ENCODE results near the gene STRIT1. TPM values are rescaled to one million over a fixed set of nuclear protein-coding genes. Genes with fewer than 3 reads are reported as not detected.

Gene STRIT1
- total and polyA plus RNA-seq, 2 of the 4 experiments (the other 2 are of a cell fraction), result not detected

DNA sequence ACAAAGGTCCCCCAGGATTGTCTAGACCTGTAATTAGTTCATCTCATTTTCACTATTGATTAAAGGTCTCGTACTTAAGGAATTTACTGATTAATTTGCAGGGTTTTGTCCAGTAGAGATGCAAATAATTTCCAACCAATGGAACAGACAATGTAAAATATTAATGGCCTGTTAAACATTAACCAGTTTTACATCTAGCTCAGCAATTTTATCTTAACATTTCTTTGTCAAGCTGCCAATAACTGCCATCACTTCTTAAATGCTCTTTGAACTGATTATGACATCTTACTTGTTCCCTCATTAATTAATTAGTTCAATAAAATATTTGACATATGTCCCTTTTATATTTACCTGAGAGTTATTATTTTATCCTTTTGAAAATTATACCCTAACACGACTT lies 9.4 kb upstream of the STRIT1 start:
- no peak overlapping the region for H2BK20ac ChIP-seq (ENCODE audit: low read depth, low read length)
- DNase-seq, result no peak

More for the DNA sequence above, 9.4 kb upstream of the STRIT1 start:
- H3K4me1 ChIP-seq (ENCODE audit: control insufficient read depth, insufficient read depth, low read length), result no peaks in the 10 kb centered on the region; the same call in 1 of the 2 replicates
- no peaks in the 10 kb centered on the region for H3K9me1 ChIP-seq (ENCODE audit: insufficient read depth, low read length)
- H3K27me3 ChIP-seq (ENCODE audit: control insufficient read depth, insufficient read depth, low read length), result no peaks in the 10 kb centered on the region
- H2BK5ac ChIP-seq (ENCODE audit: low read depth, low read length, poor library complexity, severe bottlenecking), result no peak overlapping the region
- no CpG with 5 or more reads among the region's 2 CpGs for WGBS, 2 experiments (ENCODE audit: extremely low coverage in 2 of 2, insufficient read length in 1 of 2)
- dilution Hi-C loops (cut with HindIII; ENCODE audit: low sequenced_read_pairs, unreplicated experiment) (no loop called here), intact Hi-C loops (cut with micrococcal nuclease) (loop anchor here (5.0 kb wide), 1 partner anchor 226 kb away; no protein-coding TSS in a partner anchor), in situ Hi-C loops (cut with MboI; ENCODE audit: low sequenced_read_pairs) (no loop called here)
- H2AK9ac ChIP-seq (replicated peaks; ENCODE audit: low read depth, low read length, poor library complexity), result no peak overlapping the region
- H2BK120ac ChIP-seq (ENCODE audit: low read depth, low read length), result no peak overlapping the region
- no peak overlapping the region for H3K4me2 ChIP-seq (ENCODE audit: low read depth, low read length)
- no peak overlapping the region for H3K4ac ChIP-seq (ENCODE audit: low read depth, low read length)
- no peak overlapping the region for H3K56ac ChIP-seq (ENCODE audit: extremely low read depth, insufficient read depth, low read length)
- H3K79me1 ChIP-seq (ENCODE audit: low read depth in 1 of 2, low read length in 2 of 2), result no peaks in the 10 kb centered on the region
- no peak overlapping the region for H3K27ac ChIP-seq (ENCODE audit: insufficient read depth, low read length)
- no peak overlapping the region for H3K14ac ChIP-seq (replicated peaks; ENCODE audit: low read depth, low read length)
- CTCF ChIA-PET, result no interaction called here
- TF ChIP-seq RCOR1 (IDR thresholded peaks at IDR 0.05; ENCODE audit: insufficient replicate concordance, low read length) (no peak), CHD1 (IDR thresholded peaks at IDR 0.05; ENCODE audit: low read depth, low read length) (no peak)
- no peak overlapping the region for H3K18ac ChIP-seq (ENCODE audit: low read depth, low read length)
- H3K4me3 ChIP-seq (ENCODE audit: insufficient read depth, low read depth, low read length), result no peak overlapping the region
- no peaks in the 10 kb centered on the region for H4K20me1 ChIP-seq (ENCODE audit: insufficient read depth, low read length)
- no peak overlapping the region for H2AK5ac ChIP-seq (ENCODE audit: low read depth, low read length)
- no peak overlapping the region for H2AFZ ChIP-seq (replicated peaks; ENCODE audit: low read length, poor library complexity)
- POLR2A ChIA-PET (ENCODE audit: unreplicated experiment), result no interaction called here
- no peak for ATAC-seq (ENCODE audit: low read depth)
- BruUV-seq (replicated peaks), result no TSS peak
- no peaks in the 10 kb centered on the region for H3K9me3 ChIP-seq (ENCODE audit: control insufficient read depth, insufficient read depth, low read length)
- H2BK15ac ChIP-seq (ENCODE audit: low read depth, low read length), result no peak overlapping the region
- H4K8ac ChIP-seq (ENCODE audit: low read depth in 2 of 2, low read length in 2 of 2), result no peak overlapping the region
- H4K5ac ChIP-seq (ENCODE audit: low read depth, low read length), result no peak overlapping the region
- no peak overlapping the region for H3K23ac ChIP-seq (ENCODE audit: low read depth, low read length)
- H3K36me3 ChIP-seq (ENCODE audit: control insufficient read depth, insufficient read depth, low read length), result no peaks in the 10 kb centered on the region
- H3K9ac ChIP-seq (ENCODE audit: low read depth, low read length), result no peak overlapping the region
- no peak overlapping the region for H4K91ac ChIP-seq (ENCODE audit: insufficient read depth, low read depth, low read length)
